GM12874 (cell line): Measurements from ENCODE around the gene COX19.

Source experiments
- TF ChIP-seq, protein P1 (sequence below): IDR thresholded peaks from 2 replicates; pipeline ENCODE4 v1.5.1; 2011; ENCODE audit warnings: low read depth, mild to moderate bottlenecking, control low read depth, low read length, moderate library complexity; ENCODE audit not compliant: insufficient read depth

The COX19 gene

DNA sequence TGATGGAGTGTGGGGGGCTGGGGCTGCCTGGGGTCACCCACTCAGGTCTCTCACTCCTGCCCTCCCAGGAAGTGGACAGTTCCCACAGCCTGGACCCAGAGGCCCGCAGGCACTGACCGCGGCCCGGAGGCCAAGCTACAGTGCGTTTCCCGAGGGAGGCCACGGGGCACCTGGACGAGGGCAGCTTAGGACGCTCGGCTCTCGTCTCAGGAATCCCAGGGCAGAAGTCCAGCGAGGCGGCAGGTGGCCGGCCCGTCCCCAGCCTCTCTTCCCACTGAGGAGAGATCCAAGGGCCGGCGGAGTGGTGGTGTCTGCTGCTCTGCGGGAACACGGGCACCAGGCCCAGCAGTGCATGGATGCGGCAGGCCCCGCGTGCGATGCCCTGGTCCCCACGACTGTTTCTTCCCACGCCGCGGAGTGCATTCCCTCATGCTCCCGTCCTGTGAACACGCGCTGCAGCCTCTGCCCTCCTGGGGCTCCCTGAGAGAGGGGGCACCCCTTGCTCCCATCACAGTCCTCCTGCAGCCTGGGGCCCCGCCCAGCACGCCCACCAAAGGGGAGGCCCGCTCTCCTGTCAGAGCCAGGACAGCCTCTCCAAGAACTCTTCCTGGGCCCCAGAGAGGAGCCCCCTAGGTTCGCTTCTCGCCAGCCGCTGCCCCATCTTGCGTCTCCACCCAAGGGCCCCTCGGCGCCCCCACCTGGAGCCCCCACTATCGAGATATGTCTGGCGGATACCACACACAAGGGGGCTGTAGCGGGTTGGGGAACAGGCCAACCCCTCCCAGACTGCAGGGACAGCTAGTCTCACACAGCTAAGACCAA lies 44.7 kb upstream of the COX19 start:
- TF ChIP-seq, protein P1, sequence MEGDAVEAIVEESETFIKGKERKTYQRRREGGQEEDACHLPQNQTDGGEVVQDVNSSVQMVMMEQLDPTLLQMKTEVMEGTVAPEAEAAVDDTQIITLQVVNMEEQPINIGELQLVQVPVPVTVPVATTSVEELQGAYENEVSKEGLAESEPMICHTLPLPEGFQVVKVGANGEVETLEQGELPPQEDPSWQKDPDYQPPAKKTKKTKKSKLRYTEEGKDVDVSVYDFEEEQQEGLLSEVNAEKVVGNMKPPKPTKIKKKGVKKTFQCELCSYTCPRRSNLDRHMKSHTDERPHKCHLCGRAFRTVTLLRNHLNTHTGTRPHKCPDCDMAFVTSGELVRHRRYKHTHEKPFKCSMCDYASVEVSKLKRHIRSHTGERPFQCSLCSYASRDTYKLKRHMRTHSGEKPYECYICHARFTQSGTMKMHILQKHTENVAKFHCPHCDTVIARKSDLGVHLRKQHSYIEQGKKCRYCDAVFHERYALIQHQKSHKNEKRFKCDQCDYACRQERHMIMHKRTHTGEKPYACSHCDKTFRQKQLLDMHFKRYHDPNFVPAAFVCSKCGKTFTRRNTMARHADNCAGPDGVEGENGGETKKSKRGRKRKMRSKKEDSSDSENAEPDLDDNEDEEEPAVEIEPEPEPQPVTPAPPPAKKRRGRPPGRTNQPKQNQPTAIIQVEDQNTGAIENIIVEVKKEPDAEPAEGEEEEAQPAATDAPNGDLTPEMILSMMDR = no peak

DNA sequence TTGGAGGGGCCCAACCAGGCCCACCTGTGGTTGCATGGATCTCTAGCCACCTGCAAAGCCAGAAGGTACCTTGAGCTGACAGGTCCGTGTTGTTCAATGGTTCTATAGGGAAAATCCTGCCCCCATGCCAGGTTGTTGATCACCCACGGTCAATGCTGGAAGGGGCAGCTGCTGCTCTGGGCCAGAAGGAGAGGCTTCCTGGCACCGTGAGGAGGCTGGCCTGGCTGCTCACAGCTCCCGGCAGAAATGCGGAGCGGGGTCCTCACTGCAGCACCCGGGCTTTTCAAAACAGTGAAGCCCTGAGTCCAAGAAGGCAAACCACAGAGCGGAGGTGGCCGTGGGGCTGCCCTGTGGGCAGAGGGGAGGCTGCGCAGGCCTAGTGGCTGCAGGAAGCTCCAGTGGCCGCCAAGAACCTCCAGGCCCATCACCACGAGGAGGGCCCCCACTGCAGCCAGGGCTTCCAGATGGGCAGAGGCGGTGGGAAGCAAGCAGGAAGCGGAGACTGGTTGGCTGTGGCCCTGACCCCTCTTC lies 44.0 kb upstream of the COX19 start:
- TF ChIP-seq, protein P1 = no peak

DNA sequence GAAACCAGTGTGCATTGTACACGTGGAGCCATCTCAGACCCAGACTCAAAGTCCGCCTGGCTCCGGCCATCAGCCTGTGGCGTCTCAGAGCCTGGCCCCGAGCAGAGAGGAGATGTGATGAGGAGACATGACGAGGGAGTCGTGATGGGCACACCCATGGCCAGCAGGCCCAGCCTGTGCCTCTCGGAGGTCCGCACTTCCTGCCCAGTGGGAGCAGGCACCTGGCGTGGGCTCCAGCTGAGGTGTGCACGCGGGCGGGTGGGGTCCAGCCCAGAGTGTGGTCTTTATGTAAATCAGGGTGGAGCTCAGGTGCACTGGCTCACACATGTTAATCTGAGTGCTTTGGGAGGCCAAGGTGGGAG lies 43.0 kb upstream of the COX19 start:
- TF ChIP-seq, protein P1 = no peak

DNA sequence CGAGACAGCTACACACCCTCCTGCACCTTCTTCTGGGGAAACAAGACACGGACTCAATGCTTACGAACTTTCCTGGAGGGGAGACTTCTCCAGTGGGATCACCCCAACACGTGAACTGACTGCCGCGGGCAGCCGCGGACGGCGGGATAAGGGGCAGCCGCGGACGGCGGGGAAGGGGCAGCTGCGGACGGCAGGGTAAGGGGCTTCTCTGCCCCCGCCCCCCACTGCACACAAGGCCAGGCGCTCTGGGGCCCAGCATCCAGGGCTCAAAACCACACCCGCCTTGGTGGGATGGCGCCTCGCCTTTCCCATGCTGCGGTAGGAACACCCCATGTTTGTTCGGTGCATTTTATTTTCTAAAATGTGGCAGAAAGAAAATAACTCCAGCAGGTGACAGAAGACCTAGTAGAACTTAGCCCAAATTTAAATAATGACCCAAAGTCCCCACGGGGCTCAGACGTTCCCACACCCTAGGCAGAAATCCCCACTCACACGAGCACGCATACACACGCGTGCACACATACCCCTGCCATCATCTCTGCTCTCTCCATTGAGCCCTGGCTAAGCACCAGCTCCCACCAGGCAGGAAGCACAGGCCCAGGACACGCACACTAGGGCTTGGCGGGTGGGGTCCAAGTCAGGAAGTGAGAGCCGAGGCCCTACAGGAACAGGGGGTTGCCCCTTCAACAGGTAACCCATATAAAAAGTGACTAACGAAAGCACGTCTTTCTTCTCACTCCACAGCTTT lies 42.4 kb upstream of the COX19 start:
- TF ChIP-seq, protein P1 = no peak

DNA sequence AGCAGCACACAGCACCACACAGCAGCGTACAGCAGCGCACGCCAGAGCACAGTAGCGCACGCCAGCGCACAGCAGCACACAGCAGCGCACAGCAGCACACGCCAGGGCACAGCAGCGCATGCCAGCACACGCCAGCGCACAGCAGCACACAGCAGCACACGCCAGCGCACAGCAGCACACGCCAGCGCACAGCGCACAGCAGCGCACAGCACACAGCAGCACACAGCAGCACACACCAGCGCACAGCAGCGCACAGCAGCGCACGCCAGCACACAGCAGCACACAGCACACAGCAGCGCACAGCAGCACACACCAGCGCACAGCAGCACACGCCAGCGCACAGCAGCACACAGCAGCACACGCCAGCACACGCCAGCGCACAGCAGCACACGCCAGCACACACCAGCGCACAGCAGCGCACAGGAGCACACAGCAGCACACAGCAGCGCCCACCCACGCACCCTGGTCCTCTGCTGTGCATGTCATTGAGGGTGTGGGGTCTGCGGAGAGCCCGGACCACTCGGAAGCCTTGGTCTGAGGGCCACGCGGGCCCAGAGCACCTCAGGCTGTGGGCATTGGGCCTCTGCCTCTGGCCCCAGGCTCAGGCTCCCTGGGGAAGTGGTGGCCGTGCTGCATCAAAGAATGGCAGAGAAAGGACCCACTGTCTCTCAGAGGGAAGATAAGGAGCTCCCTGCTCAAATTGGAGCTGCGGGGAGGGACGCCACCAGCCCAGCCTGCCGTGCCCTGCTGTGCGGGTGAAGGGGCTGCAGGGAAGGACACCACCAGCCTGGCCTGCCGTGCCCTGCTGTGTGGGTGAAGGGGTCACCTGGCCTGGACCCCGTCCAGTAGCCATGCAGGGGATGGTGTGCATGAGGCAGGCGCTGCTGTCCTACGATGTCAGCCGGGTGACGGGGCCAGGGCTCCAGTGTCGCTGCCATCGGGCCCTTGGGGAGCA lies 41.5 kb upstream of the COX19 start:
- TF ChIP-seq, protein P1 = no peak

DNA sequence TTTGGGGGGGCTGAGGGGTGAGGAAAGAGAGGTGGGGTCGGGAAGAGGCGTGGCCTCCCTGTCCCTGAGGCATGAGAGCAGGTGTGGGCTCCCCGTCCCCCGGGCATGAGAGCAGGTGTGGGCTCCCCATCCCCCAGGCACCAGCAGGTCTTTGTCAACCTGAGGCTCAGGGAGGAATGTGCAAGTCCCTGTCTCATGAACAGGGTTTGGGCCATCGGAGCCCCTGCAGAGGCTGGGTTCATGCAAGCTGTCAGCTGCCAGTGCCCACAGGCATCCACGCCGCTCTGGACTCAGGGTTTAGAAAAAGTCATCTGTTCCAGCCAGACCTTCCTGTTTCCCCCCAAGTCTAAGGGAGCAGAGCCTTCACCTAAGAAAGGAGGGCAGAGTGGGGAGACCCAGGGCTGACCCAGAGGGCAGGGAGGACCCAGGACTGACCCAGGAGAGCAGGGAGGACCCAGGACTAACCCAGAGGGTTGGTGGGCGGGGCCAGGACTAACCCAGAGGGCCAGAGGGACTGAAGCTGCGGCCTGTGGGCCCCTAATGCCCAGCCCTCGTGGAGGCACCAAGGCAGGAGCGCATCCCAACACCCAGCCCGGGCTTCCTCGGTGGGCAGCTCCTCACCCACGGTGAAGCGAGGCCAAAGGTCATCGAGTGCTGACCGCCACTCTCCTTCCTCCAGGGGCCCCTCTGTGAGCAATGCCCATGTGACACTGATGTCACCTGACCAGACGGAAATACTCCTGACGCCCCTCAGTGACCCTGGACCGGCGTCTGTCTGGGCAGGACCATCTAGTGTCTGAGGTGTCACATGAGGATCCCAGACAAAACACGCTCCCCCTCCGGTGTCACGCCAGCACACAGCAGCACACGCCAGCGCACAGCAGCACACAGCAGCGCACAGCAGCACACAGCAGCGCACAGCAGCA lies 40.1 kb upstream of the COX19 start:
- TF ChIP-seq, protein P1 = no peak
